PC-3 (cell line): ENCODE data around the gene NNAT.

Source experiments
- EZH2 ChIP-seq: fragments of 300-600 bp; sonication (generic); IDR thresholded peaks from one replicate; pipeline ENCODE4 v1.6.1; 2017; ENCODE audit warnings: antibody characterized with exemption, mild to moderate bottlenecking, low read length; ENCODE audit not compliant: unreplicated experiment
- EZH2phosphoT487 ChIP-seq: fragments of 300-600 bp; sonication (generic); IDR thresholded peaks from 2 replicates; pipeline ENCODE4 v1.6.1; 2018; ENCODE audit warnings: mild to moderate bottlenecking, antibody characterized with exemption, low read length, borderline replicate concordance
- TF ChIP-seq, protein P1 (sequence below): fragments of 300-600 bp; sonication (generic); conservative IDR thresholded peaks from 2 replicates; pipeline ENCODE4 v1.5.1; 2017; ENCODE audit warnings: antibody characterized with exemption, low read depth, mild to moderate bottlenecking, low read length

DNA sequence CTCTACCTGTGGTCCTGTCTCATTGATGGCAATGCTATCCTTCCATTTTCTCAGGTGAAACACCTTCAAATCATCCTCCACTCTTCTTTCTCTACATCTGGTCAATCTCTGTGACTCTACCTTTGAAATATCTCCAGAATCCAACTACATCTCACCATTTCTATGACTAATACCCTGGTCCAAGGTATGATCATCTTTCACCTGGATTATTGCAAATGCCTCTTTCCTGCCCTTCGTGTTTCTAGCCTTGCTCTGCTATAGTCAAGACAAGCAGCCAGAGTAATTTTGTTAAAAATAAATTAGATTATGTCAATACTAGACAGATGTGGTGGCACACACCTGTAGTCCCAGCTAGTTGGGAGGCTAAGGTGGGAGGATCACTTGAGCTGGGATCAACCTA, 24.5 kb downstream of the NNAT start:
- TF ChIP-seq, protein P1, sequence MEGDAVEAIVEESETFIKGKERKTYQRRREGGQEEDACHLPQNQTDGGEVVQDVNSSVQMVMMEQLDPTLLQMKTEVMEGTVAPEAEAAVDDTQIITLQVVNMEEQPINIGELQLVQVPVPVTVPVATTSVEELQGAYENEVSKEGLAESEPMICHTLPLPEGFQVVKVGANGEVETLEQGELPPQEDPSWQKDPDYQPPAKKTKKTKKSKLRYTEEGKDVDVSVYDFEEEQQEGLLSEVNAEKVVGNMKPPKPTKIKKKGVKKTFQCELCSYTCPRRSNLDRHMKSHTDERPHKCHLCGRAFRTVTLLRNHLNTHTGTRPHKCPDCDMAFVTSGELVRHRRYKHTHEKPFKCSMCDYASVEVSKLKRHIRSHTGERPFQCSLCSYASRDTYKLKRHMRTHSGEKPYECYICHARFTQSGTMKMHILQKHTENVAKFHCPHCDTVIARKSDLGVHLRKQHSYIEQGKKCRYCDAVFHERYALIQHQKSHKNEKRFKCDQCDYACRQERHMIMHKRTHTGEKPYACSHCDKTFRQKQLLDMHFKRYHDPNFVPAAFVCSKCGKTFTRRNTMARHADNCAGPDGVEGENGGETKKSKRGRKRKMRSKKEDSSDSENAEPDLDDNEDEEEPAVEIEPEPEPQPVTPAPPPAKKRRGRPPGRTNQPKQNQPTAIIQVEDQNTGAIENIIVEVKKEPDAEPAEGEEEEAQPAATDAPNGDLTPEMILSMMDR, result no peak
- no peak for TF ChIP-seq EZH2
- no peak for TF ChIP-seq EZH2phosphoT487
